HEK293 (cell line): ENCODE measurements around the gene TRIP4.

Experiments used
- CTCF ChIP-seq: fragments of 450-650 bp; formaldehyde crosslinking; IDR thresholded peaks from 2 replicates; pipeline ENCODE4 v1.5.1; 2016; ENCODE audit warnings: missing biosample characterization, missing genetic modification characterization
- PRDM1 ChIP-seq: fragments of 450-650 bp; formaldehyde crosslinking; IDR thresholded peaks from 2 replicates; pipeline ENCODE4; 2016; ENCODE audit warnings: missing biosample characterization, missing genetic modification characterization
- ZBTB10 ChIP-seq: fragments of 450-650 bp; formaldehyde crosslinking; IDR thresholded peaks from 2 replicates; pipeline ENCODE4 v1.5.1; 2016; ENCODE audit warnings: missing biosample characterization, missing genetic modification characterization
- ZNF416 ChIP-seq: fragments of 450-650 bp; formaldehyde crosslinking; IDR thresholded peaks from 2 replicates; pipeline ENCODE4 v1.5.1; 2016; ENCODE audit warnings: missing biosample characterization, missing genetic modification characterization
- ZNF501 ChIP-seq: fragments of 450-650 bp; formaldehyde crosslinking; IDR thresholded peaks from 2 replicates; pipeline ENCODE4 v1.5.1; 2016; ENCODE audit warnings: missing biosample characterization, missing genetic modification characterization

- TF ChIP-seq CTCF (tag by site-specific recombination) (no peak), ZBTB10 (tag by site-specific recombination) (no peak), PRDM1 (no peak), ZNF501 (no peak), ZNF416 (tag by site-specific recombination) (no peak)
These were observed 45.7 kb upstream of the TRIP4 start for GRCh38 chr15:64341961-64342360.
